HepG2 (cell line): ENCODE measurements around the gene MYO5B. TPM values are rescaled to one million over a fixed set of nuclear protein-coding genes. Genes with fewer than 3 reads are reported as not detected.

Experiments used
- ATAC-seq: fragments of 200-7000 bp; cut with Tn5 transposase; 3 replicates; pipeline ENCODE4 v1.9.1; 2020; ENCODE audit warnings: mild to moderate bottlenecking, moderate library complexity
- BruUV-seq: library from RNA; stranded (reverse); fragments of 400-500 nt; replicated peaks from 2 replicates; lab custom pipeline; 2021; lab: Mats Ljungman, UMichigan
- CTCF ChIA-PET: fragments of 300-600 bp; formaldehyde crosslinking; extraction: SDS; loops from one replicate; lab custom pipeline; 2021; ENCODE audit warnings: low total read pairs, inconsistent platforms, low intra/inter-chr PET ratio; lab: Yijun Ruan, JAX
- POLR2A ChIA-PET: fragments of 350-600 bp; sonication (Branson Sonifier 250); formaldehyde crosslinking; loops from one replicate; lab custom pipeline; 2020; ENCODE audit warnings: antibody characterized with exemption, inconsistent platforms; lab: Yijun Ruan, JAX
- DNase-seq: peaks from one replicate; pipeline ENCODE4 v3.0.0-alpha.2; 2015; ENCODE audit warnings: low spot score
- FAIRE-seq: peaks from 3 replicates; lab custom pipeline; 2011; peaks lifted over from hg19 to GRCh38; lab: Jason Lieb, UNC
- H2AFZ ChIP-seq: one replicate; pipeline ENCODE4 v1.6.1; 2011; ENCODE audit warnings: low read length, inconsistent platforms
- H3K27ac ChIP-seq: fragments of 300-600 bp; 3 replicates; pipeline ENCODE4 v1.8.0; 2011; ENCODE audit warnings: mixed run types, mild to moderate bottlenecking, mixed read lengths, low read length, inconsistent platforms; ENCODE audit not compliant: insufficient read depth; ENCODE audit errors: extremely low read length
- H3K27me3 ChIP-seq, 2 experiments: fragments of 200-600 bp in 1 of 2; 2 replicates in 1 of 2; 3 replicates in 1 of 2; pipeline versions ENCODE4 v1.6.0 to v1.8.0; 2011; ENCODE audit warnings: low read length in 2 of 2, mild to moderate bottlenecking in 2 of 2, moderate library complexity in 2 of 2, inconsistent platforms in 1 of 2; ENCODE audit not compliant: insufficient read depth in 2 of 2, control insufficient read depth in 1 of 2
- H3K36me3 ChIP-seq, 2 experiments: fragments of 200-600 bp in 1 of 2; replicated peaks in 1 of 2; 2 replicates in 1 of 2; 3 replicates in 1 of 2; pipeline versions ENCODE4 v1.5.1 to v1.8.0; 2011; ENCODE audit warnings: low read length in 2 of 2, inconsistent platforms in 1 of 2; ENCODE audit not compliant: insufficient read depth in 2 of 2, control insufficient read depth in 1 of 2
- H3K4me1 ChIP-seq: 2 replicates; pipeline ENCODE4 v1.5.1; 2012; ENCODE audit warnings: low read length, inconsistent platforms; ENCODE audit not compliant: insufficient read depth
- H3K4me2 ChIP-seq: 2 replicates; pipeline ENCODE4 v1.6.0; 2011; ENCODE audit warnings: low read depth, low read length, inconsistent platforms
- H3K4me3 ChIP-seq, 3 experiments: fragments of 200-600 bp in 1 of 3; sonication (generic), shearing (Covaris generic) in 1 of 3; replicated peaks in 1 of 3; 2 replicates each; pipeline ENCODE4 v1.5.1; 2011 to 2016; ENCODE audit warnings: low read length in 3 of 3, inconsistent platforms in 2 of 3, low read depth in 2 of 3, mild to moderate bottlenecking in 2 of 3, control low read depth in 1 of 3, mixed read lengths in 1 of 3; ENCODE audit not compliant: insufficient read depth in 1 of 3
- H3K79me2 ChIP-seq: one replicate; pipeline ENCODE4 v1.6.1; 2011; ENCODE audit warnings: low read length, inconsistent platforms; ENCODE audit not compliant: insufficient read depth
- H3K9ac ChIP-seq: 2 replicates; pipeline ENCODE4 v1.6.0; 2011; ENCODE audit warnings: mild to moderate bottlenecking, low read depth, low read length, inconsistent platforms; ENCODE audit not compliant: insufficient read depth
- H3K9me3 ChIP-seq: 2 replicates; pipeline ENCODE4 v1.5.1; 2012; ENCODE audit warnings: mild to moderate bottlenecking, low read length
- H4K20me1 ChIP-seq: 2 replicates; pipeline ENCODE4 v1.6.0; 2011; ENCODE audit warnings: inconsistent platforms, mild to moderate bottlenecking, low read length, moderate library complexity; ENCODE audit not compliant: insufficient read depth
- CEBPB ChIP-seq: IDR thresholded peaks from 2 replicates; pipeline ENCODE4 v1.6.1; 2011; ENCODE audit warnings: low read depth, low read length, improper control_type of control experiment, borderline replicate concordance
- KDM3A ChIP-seq: IDR thresholded peaks from 2 replicates; pipeline ENCODE4 v1.6.1; 2018; ENCODE audit warnings: low read depth, missing compliant biosample characterization
- KDM6A ChIP-seq: IDR thresholded peaks from 2 replicates; pipeline ENCODE4 v1.6.1; 2016; ENCODE audit warnings: low read depth
- MED13 ChIP-seq: sonication (generic); formaldehyde crosslinking; IDR thresholded peaks from 2 replicates; pipeline ENCODE4 v1.5.0; 2020; ENCODE audit warnings: missing genetic modification reagents
- RFX5 ChIP-seq: IDR thresholded peaks from 2 replicates; pipeline ENCODE4 v1.6.1; 2011; ENCODE audit warnings: low read depth, low read length, improper control_type of control experiment
- ZNF20 ChIP-seq: sonication (generic); formaldehyde crosslinking; IDR thresholded peaks from 2 replicates; pipeline ENCODE4 v1.4.0; 2020; ENCODE audit warnings: mild to moderate bottlenecking, moderate library complexity, missing genetic modification reagents
- ZNF230 ChIP-seq: sonication (generic); formaldehyde crosslinking; IDR thresholded peaks from 2 replicates; pipeline ENCODE4 v1.4.0; 2020; ENCODE audit warnings: mild to moderate bottlenecking, missing genetic modification reagents
- ZNF3 ChIP-seq: IDR thresholded peaks from 2 replicates; pipeline ENCODE4 v1.7.0; 2017; ENCODE audit warnings: inconsistent platforms
- ZNF382 ChIP-seq: sonication (generic); formaldehyde crosslinking; IDR thresholded peaks from 2 replicates; pipeline ENCODE4 v1.5.0; 2020; ENCODE audit warnings: missing genetic modification reagents, mild to moderate bottlenecking, borderline replicate concordance
- WGBS: methylation state at CpG from one replicate; pipeline ENCODE4 v1.1.6; 2017; ENCODE audit warnings: low lambda C conversion rate; 5-methylcytosine and 5-hydroxymethylcytosine counted together
- in situ Hi-C: cut with HindIII; loops from 2 replicates; pipeline ENCODE4 v1.10.0; 2017; ENCODE audit warnings: low pct_unique_long_range_greater_than_20kb; ENCODE audit not compliant: extremely low pct_ligation_motif_present
- intact Hi-C: fragments of 100-400 bp; cut with micrococcal nuclease; formaldehyde crosslinking; loops from one replicate; pipeline ENCODE4 v1.10.0; 2022; ENCODE audit not compliant: unreplicated experiment
- polyA plus RNA-seq, 8 experiments: library from polyadenylated mRNA; depleted of rRNA in 3 of 8; stranded (reverse) in 7 of 8; unstranded in 1 of 8; fragments of >200 nt; fragmentation: Illumina TruSeq in 4 of 8; extraction: Trizol in 4 of 8; gene quantifications; 2 replicates each; pipeline versions ENCODE4 v1.2.1 to v1.2.3, GENCODE V29; 2011 to 2016; ENCODE audit warnings: low read depth in 4 of 8, missing spikeins in 1 of 8, mixed read lengths in 1 of 8; ENCODE audit not compliant: insufficient read depth in 1 of 8
- total RNA-seq, 5 experiments: library from RNA; depleted of rRNA; stranded (reverse); fragments of >200 nt; fragmentation: Illumina TruSeq; extraction: Trizol; gene quantifications; 2 replicates each; pipeline ENCODE4 v1.2.3, GENCODE V29; 2016; ENCODE audit warnings: low read depth in 1 of 5
- TF ChIP-seq, protein P1 (sequence below): sonication (generic); formaldehyde crosslinking; IDR thresholded peaks from 2 replicates; pipeline ENCODE4 v1.5.0; 2020; ENCODE audit warnings: missing genetic modification reagents
- TF ChIP-seq, protein P2 (sequence below): sonication (generic); formaldehyde crosslinking; IDR thresholded peaks from 2 replicates; pipeline ENCODE4 v1.8.0; 2022; ENCODE audit warnings: mild to moderate bottlenecking, missing genetic modification reagents; ENCODE audit not compliant: insufficient replicate concordance
- TF ChIP-seq, protein P3 (sequence below): sonication (generic); formaldehyde crosslinking; conservative IDR thresholded peaks from 2 replicates; pipeline ENCODE4 v1.4.0; 2020; ENCODE audit warnings: missing genetic modification reagents
- TF ChIP-seq, protein P4 (sequence below): sonication (generic); formaldehyde crosslinking; IDR thresholded peaks from 2 replicates; pipeline ENCODE4 v1.4.0; 2020; ENCODE audit warnings: mild to moderate bottlenecking, missing genetic modification reagents

Gene MYO5B
- total and polyA plus RNA-seq, 2 of the 13 experiments (the other 11 are each of a cell fraction or from before 2014, with no cell fraction given) = 13.1 to 24.0 TPM

DNA sequence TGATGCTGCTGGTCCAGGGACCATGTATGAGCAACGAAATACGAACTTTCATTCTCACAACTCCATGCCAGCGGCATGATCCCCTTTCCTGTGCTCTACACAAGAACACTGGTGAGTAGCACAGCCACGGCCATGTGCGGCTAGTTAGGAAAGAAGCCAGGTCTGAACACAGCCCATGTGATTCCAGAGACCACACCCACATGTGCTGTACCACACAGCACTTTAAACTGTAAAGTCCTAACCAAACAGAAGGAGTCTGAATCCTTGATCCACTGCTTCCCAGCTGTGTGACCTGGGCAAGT is 348.6 kb downstream of the MYO5B start:
- no peak overlapping the region for H3K4me3 ChIP-seq
- H2AFZ ChIP-seq = no peak overlapping the region
- WGBS = 100% methylated on average over 2 of the region's 5 CpGs
- DNase-seq (no peak), ATAC-seq (no peak), FAIRE-seq (no peak)
- H3K4me1 ChIP-seq = 0 out of 2 replicates have a peak, but pooled peaks cover 14% of the 10 kb centered on the region
- no TSS peak for BruUV-seq
- ChIA-PET POLR2A (interaction anchor here (0.8 kb wide), 1 partner anchor 12 kb away, joined by 3 read pairs; no protein-coding TSS in a partner anchor), CTCF (no interaction called here)
- H3K9me3 ChIP-seq = no peaks in the 10 kb centered on the region
- intact Hi-C loops = no loop called here
- H3K4me2 ChIP-seq = no peak overlapping the region
- TF ChIP-seq MED13 (CRISPR knock-in tag) (no peak), RFX5 (no peak)
- TF ChIP-seq, protein P1, sequence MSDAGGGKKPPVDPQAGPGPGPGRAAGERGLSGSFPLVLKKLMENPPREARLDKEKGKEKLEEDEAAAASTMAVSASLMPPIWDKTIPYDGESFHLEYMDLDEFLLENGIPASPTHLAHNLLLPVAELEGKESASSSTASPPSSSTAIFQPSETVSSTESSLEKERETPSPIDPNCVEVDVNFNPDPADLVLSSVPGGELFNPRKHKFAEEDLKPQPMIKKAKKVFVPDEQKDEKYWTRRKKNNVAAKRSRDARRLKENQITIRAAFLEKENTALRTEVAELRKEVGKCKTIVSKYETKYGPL (CRISPR knock-in tag) = no peak
- H3K27me3 ChIP-seq = no peaks in the 10 kb centered on the region
- H3K79me2 ChIP-seq = no peaks in the 10 kb centered on the region
- in situ Hi-C loops = no loop called here
- no peak overlapping the region for H3K27ac ChIP-seq
- no peak overlapping the region for H3K9ac ChIP-seq
- H4K20me1 ChIP-seq = no peaks in the 10 kb centered on the region
- H3K36me3 ChIP-seq = peaks cover 12 to 34% of the 10 kb centered on the region in 2 experiments; a peak in 4 of 5 replicates

DNA sequence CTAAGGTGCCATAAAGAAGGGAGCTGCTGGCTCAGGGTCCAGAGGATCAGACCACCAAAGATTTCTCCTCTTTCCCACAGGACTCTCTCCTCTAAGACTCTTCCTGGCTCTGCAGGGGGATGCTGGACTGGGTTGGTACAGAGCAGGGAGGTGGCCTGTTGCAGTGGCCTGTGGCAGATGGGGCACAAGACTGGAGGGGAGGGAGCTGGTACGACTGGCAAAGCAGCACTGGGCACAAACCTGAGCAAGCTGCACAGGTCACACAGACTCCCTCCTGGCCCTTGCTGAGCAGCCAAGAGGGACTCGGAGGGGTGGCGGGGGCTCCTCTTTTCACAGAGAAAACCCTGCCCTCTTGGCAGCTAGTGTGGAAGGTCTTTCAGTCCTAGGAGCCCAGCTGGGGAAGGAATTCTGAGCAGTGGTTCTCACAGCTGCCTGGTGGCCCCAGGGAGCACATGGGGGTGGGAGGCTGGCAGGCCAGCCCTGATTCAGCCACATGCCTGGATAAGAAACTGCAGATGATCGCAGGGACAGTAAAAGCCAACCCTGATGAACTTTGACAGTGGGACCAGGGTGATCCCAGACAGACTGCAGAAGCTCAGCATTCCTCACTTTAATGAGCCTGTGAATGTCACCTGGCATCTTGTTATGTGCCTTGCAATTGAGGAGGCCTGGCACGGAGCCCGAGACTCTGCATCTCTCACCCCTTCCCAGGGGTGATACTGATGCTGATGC is 349.2 kb downstream of the MYO5B start:
- H3K4me2 ChIP-seq = no peak overlapping the region
- in situ Hi-C loops (no loop called here), intact Hi-C loops (no loop called here)
- no peak overlapping the region for H3K27ac ChIP-seq
- ChIA-PET CTCF (no interaction called here), POLR2A (interaction anchor here (0.8 kb wide), 1 partner anchor 12 kb away, joined by 3 read pairs; no protein-coding TSS in a partner anchor)
- H4K20me1 ChIP-seq = no peaks in the 10 kb centered on the region
- H3K9me3 ChIP-seq = no peaks in the 10 kb centered on the region
- DNase-seq = no peak
- no peak overlapping the region for H3K4me3 ChIP-seq
- FAIRE-seq = no peak
- no peak overlapping the region for H3K9ac ChIP-seq
- no peaks in the 10 kb centered on the region for H3K79me2 ChIP-seq
- ATAC-seq = no peak
- WGBS = no CpG with 5 or more reads among the region's 6 CpGs
- BruUV-seq = no TSS peak
- 0 out of 2 replicates have a peak, but pooled peaks cover 14% of the 10 kb centered on the region for H3K4me1 ChIP-seq
- H3K36me3 ChIP-seq = peaks cover 12 to 34% of the 10 kb centered on the region in 2 experiments
- H3K27me3 ChIP-seq = no peaks in the 10 kb centered on the region
- no peak overlapping the region for H2AFZ ChIP-seq
- TF ChIP-seq ZNF3 (no peak), CEBPB (no peak), ZNF20 (CRISPR knock-in tag) (no peak), ZNF230 (CRISPR knock-in tag) (no peak), ZNF382 (no peak), KDM6A (CRISPR knock-in tag) (no peak), KDM3A (CRISPR knock-in tag) (no peak)
- TF ChIP-seq, protein P2, sequence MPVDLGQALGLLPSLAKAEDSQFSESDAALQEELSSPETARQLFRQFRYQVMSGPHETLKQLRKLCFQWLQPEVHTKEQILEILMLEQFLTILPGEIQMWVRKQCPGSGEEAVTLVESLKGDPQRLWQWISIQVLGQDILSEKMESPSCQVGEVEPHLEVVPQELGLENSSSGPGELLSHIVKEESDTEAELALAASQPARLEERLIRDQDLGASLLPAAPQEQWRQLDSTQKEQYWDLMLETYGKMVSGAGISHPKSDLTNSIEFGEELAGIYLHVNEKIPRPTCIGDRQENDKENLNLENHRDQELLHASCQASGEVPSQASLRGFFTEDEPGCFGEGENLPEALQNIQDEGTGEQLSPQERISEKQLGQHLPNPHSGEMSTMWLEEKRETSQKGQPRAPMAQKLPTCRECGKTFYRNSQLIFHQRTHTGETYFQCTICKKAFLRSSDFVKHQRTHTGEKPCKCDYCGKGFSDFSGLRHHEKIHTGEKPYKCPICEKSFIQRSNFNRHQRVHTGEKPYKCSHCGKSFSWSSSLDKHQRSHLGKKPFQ (CRISPR knock-in tag) = no peak
- TF ChIP-seq, protein P3, sequence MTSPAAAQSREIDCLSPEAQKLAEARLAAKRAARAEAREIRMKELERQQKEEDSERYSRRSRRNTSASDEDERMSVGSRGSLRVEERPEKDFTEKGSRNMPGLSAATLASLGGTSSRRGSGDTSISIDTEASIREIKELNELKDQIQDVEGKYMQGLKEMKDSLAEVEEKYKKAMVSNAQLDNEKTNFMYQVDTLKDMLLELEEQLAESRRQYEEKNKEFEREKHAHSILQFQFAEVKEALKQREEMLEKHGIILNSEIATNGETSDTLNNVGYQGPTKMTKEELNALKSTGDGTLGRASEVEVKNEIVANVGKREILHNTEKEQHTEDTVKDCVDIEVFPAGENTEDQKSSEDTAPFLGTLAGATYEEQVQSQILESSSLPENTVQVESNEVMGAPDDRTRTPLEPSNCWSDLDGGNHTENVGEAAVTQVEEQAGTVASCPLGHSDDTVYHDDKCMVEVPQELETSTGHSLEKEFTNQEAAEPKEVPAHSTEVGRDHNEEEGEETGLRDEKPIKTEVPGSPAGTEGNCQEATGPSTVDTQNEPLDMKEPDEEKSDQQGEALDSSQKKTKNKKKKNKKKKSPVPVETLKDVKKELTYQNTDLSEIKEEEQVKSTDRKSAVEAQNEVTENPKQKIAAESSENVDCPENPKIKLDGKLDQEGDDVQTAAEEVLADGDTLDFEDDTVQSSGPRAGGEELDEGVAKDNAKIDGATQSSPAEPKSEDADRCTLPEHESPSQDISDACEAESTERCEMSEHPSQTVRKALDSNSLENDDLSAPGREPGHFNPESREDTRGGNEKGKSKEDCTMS = no peak
- TF ChIP-seq, protein P4, sequence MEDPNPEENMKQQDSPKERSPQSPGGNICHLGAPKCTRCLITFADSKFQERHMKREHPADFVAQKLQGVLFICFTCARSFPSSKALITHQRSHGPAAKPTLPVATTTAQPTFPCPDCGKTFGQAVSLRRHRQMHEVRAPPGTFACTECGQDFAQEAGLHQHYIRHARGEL (CRISPR knock-in tag) = no peak
